Left colon (tissue), 2 donors: Measurements from ENCODE around the gene YES1. TPM values are rescaled to one million over a fixed set of nuclear protein-coding genes. Genes with fewer than 3 reads are reported as not detected.
"Not testable (repeated sequence)": the region's sequence is repeated elsewhere in the genome, so short reads cannot be mapped to it uniquely, and the experiment has no call there.

ENCODE experiments used
- ATAC-seq: fragments of 200-7000 bp; cut with Tn5 transposase; one replicate; pipeline ENCODE4 v1.9.1; 2020; ENCODE audit warnings: mild to moderate bottlenecking, moderate library complexity
- DNase-seq, 2 donors: peaks; one replicate each; pipeline ENCODE4 v3.0.0-alpha.2; 2020
- intact Hi-C, 2 donors: fragments of 100-400 bp; cut with DNase I in 1 of 2; cut with micrococcal nuclease in 1 of 2; formaldehyde crosslinking; loops; one replicate each; pipeline versions ENCODE4 v1.11.2 to v1.14.0; 2022; cut with DNase I, micrococcal nuclease
- total RNA-seq, 2 donors: library from RNA; stranded (reverse); fragmentation: NEBNext Ultra II Directional; extraction: Animal tissue kit (Norgen Biotek cat#: 25700); gene quantifications; one replicate each; pipeline ENCODE4 v1.2.1, GENCODE V29; 2021
- donor health status: DM: no; HTN: no; CAD: no.
- donor health status: DM: yes; HTN: yes; CAD: no.

Gene YES1
- total RNA-seq, 2 donors from 2014 or later: 64.7 to 74.6 TPM

DNA sequence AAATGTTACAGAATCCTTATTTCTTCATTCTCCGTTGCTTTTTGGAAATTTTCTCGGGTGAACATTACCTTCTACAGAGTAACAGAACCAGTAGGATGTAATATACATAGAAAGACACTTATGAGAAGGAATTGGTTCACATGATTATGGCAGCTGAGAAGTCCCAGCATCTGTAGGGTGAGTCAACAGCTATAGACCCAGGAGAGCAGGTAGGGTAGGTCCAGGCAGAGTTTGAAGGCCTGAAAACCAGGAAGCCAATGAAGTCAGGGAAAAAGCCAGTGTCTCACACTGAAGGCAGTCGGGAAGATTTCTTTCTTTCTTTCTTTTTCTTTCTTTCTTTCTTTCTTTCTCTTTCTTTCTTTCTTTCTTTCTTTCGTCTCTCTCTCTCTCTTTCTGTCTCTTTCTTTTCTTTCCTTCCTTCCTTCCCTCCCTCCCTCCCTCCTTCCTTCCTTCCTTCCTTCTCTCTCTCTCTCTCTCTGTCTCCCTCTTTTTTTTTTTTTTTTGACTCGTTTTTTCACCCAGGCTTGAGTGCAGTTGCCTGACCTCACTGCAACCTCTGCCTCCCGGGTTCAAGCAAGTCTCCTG lies 15.1 kb upstream of the YES1 start:
- intact Hi-C loops: no loop called here
- no peak for ATAC-seq

DNA sequence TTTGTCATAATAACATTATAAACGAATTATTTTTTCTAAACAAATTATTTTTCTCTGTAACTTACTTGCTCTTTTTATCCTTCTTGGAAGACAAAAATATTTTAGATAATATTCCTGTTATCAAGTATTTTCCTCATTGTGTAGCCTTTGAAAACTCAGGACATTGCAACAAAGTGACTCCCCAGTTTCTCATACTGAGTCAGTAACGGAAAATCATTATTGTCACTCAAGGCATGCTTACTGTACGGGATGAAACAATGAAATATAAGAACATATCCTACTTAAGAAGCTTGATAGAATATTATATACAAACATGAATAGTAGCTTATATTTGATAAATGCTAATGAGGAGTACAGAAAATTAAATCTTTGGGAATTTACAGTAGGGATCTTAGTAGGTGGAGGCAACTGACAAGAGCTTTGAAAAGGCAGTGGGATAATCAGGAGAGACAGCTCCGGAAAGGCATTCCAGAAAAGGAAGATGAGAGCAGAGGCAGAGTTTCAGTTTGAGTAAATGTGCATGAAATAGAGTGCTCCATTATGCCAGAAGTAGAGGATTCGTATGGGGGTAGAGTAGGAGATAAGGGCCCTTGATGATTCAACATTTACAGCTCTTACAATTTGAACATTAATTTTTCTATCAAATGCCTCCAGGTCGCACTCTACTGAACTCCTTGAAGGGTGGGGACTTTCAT lies 14.0 kb upstream of the YES1 start:
- DNase-seq (no peak), ATAC-seq (no peak)
- intact Hi-C loops: no loop called here

More for the DNA sequence above, 15.1 kb upstream of the YES1 start:
- no peak for DNase-seq

DNA sequence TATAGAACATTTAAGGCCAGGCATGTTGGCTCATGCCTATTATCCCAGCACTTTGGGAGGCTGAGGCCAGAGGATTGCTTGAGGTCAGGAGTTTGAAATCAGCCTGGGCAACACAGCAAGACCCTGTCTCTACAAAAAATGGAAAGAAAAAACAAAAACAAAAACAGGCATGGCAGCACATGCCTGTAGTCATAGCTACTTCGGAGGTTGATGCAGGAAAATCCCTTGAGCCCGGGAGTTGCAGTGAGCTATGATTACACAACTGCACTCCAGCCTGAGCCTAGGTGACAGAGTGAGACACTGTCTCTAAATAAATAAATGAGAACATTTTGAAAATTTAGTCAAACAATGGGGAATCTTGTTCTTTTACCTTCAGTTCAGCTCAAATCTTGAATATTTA lies 12.1 kb upstream of the YES1 start:
- no peak for ATAC-seq
- no peak for DNase-seq
- intact Hi-C loops: no loop called here

DNA sequence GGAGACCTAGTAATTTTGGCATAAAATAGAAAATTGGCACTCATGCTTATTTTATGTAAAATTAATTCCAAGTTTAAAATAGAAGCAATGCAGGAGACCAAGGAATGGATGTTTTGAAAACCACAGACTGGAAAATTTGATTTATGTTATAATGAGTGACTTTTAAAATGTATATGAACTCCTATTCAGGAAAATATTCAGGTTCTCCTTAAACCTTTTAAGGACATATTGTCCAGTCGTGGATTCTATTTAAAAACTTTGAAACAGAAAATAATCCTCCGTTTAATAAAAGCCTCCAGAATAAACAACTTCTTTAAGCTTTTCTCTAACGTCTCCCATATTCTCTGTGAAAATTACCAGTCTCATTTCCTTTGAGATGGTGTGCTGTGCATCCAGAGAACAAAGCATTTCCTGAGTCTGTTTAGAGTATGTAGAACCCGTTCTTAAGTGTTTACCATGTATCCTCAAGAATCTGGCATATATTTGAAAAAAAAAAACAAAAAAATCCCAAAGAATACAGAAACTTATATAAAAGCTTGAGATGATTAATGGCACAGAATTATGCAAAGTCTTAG lies 8.6 kb upstream of the YES1 start:
- intact Hi-C loops: no loop called here
- ATAC-seq (no peak), DNase-seq (no peak)

DNA sequence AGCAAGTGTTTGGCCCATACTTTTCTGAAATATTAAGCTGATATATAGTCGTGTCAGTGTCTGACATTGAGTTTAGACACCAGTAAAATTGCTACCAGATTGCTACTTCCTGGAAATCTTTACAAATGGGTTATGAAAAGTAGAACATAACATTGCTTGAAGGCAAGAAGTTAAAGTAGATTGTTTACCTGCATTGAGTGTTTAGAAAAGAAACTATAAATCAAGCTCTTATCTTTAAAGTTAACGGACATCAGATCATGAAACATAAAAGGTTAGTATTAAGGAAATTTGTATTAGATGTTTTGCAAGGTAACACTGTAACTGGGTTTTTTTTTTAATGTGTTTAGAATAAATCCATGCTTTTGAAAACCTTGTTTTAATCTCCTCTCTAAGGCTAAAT lies 4.8 kb upstream of the YES1 start:
- ATAC-seq: no peak

DNA sequence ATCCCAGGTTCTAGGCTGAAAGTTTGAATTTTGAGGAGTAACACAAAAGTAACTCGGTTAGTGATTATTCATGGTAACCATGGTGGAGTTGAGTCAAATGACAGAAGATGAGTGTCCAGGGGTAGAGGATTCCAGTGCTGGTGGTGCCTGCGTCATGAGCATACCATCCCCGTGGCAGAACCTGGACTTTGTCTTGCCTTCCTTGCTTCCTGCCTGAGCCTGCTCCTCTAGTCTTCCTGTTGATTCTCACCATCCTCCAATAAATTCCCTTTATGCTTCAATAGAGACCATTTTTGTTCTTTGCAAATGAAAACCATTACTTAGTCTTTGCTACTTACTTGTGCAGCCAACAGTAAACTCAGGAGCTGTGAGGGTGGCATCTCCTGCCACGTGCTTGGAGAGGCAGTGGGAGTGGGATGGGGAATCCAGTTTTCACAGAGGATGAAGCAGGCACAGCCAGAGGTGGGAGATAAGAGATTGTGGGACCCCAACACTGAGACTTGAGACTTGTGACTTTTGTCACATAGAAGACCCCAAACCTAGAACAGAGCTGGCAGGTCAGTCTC lies 4.1 kb upstream of the YES1 start:
- intact Hi-C loops: no loop called here
- ATAC-seq (no peak), DNase-seq (no peak)

More for the DNA sequence above, 4.8 kb upstream of the YES1 start:
- DNase-seq: no peak
- intact Hi-C loops: no loop called here

DNA sequence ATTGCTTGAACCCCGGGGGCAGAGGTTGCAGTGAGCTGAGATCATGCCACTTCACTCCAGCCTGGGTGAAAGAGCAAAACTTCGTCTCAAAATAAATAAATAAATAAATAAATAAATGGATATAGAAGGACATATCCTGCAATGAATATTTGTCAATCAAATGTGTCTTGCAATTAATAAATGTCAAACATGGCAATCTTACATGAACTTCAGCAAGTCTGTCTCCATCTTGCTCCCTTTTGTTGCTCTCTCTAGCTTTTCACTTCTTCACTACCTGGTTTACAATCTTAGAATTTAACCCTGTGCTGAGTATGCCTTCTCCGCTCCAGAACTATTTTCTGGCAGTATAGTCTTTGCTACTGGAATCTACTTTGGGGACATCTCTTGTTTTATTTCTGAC lies 3.3 kb upstream of the YES1 start:
- intact Hi-C loops: no loop called here
- no peak for DNase-seq
- ATAC-seq: no peak

DNA sequence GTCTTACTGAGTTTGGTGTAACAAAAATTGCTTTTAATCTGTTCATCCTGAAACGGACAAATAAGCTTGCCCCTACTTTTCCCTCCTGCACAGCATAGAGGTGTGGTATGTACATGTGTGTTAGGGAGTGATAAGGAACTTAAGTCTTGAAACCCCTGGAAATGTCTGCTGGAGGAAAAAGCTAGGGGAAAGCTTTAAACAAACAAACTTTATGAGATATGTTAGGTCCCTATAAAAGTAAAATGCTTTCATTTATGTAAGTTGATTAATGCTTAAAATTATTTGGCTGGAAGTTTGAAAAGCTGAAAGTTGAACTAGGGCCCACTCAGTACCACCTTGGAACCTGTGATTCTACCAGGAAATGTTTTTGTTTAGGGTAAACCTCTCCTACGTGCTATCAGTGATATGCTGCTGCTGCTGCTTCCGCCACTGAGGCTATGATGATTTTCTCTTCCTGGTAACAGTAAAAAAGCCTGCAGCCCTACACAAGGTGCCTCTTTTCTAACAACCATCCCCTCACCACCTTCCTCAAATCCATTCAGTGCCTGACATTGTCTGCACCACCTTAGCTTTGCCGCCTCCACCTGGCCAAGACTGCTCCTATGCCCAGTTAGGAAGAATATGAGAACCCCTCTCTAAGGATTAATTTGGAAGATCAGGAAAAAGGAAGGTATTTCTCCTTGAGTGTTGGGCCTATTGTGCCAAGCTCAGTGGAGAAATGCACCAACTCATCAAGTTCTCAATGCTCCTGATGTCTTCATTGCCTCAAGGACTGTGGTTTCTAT lies 2.5 kb upstream of the YES1 start:
- DNase-seq (peak; percentile 12 to 38), ATAC-seq (peak; percentile 11)
- intact Hi-C loops: no loop called here

DNA sequence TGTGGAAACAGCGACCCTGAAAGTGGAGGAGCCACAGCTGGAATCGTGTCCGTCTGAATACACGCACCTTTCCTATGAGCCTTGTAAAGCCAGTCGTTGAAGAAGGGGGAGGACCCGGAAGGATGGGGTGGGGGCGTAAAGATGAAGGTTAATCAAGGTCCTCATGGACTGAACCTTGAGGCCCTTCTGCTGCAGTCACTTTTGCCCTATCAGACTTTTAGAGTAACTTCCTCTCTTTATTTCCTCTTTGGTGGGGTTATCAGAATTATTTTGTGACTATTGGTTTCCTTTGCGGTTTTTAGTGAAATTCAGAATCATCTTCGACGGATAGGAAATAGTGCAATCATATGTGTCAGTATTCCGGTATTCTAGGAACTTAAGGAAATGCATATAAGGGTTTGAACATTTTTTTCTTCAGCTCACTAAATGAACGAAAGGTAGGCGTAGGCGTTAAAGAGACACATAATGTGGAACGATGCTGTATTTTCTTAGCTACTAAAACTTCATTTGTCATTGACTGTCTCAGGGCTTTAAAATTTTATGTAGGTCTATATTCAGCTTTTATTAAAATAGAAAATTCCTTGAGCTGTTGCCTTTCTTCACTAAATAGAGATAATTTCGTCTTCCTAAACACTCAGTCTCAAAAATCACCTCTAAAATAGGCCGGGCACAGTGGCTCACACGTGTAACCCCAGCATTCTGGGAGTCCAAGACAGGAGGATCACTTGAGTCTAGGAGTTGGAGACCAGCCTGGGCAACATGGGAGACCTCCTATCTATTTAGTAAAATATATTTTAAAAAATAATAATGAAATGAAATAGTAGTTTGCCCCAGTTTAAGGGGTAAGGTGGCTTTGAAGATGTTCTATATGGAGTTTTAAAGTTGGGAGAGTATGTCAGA lies 1.4 kb upstream of the YES1 start:
- DNase-seq (no peak), ATAC-seq (no peak)
- intact Hi-C loops: no loop called here

DNA sequence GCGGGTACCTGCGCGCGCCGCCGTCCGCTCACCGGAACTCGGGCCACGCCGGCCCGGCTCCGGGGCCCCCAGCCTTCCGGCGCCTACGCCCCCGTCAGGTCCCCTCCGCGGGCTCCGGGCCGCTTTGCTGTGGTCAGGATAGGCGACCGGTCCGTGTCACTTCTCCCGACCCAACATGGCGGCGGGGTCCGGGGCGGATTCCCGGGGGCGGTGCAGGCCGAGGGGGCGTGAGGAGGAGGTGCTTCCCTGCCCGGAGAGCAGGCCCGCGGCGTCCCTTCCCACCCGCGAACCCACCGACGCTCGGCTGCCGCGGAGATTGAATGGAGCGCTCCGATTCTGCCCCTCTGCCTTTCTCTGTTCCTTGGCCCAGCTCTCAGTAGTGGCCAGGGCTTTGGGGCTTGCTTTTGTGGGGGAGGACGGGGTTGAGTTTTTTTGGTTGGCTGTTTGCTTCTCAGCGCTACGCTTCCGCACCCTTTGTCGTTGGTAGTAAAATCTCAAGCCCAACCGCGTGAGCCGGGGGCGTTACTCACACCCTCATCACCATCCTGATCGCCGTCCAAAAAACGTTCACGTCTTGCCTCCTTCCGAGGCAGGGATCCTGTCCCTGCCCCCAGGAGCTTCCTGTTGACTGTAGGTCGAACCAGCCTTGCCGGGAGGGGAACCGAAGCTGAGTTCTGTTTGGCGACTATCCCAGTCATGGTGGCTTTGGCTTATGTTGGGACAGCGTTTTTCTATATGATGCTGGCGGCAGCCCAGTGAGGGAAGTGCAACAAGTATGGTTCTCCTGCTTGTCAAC lies 532 bp upstream of the YES1 start:
- DNase-seq: peak; percentile 83 to 84
- intact Hi-C loops: no loop called here

DNA sequence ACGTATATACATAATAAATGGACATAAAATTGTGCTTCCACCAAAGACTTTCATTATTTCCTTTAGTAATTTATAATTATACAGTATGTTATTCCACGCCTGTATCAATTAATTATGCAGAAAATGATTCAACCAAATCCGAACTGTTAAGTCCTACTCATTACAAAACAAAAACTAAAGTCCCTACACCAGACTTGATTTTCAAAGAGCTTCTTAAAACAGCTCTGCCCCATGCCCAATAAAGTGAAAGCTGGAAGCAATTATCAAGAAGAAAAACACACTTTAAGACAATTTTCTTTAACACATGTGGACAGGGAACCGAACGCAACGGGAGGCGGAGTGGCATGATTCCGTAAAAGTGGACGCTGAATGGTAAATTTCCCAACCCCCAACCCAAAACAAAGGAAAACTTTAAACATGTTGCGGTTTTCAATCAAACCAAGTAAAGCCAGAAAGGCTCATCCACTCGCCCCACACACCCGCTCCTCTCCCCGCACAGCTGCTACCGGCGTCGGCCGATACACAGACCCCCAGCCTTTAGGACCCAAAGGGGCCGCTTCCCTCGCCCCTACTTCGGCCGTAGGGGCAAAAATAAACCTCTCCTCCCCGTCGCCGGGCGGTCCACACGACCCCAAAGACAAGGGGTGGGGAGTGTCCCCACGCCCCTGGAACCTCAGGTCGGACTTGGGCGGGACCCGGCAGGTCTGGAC lies 705 bp downstream of the YES1 start:
- DNase-seq: no peak
- ATAC-seq: peak; percentile 2
- intact Hi-C loops: no loop called here

More for the DNA sequence above, 532 bp upstream of the YES1 start:
- ATAC-seq: peak; percentile 73

DNA sequence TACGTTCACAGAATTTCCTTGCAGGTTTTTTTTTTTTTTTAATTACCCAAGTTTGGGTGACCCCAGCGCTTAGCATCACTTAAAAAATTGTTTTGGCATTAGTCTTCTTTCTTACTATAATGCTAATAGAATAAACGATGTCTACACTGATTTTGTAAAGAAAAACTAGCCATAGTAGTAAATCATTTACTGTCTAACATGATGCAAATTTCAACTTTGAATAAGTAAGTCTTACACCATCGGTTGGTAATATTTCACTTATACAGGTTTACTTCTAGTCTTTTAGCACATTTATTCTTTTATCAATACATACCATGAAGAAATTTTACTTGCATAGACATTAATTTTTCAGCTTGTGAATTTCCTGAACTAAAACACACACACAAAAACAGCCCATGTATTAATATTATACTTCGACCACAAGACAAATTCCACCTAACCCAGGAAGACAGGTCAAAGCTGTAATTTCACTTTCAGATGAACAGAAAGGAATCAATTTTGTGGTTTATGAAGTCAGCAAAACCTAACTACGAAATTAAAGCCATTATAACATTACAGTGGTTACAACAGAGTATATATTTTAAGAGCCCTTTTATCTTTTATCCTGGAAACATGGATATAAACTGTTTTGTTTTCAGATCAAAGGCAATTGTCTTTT lies 1.9 kb downstream of the YES1 start:
- ATAC-seq: no peak
- DNase-seq: no peak
- intact Hi-C loops: no loop called here

DNA sequence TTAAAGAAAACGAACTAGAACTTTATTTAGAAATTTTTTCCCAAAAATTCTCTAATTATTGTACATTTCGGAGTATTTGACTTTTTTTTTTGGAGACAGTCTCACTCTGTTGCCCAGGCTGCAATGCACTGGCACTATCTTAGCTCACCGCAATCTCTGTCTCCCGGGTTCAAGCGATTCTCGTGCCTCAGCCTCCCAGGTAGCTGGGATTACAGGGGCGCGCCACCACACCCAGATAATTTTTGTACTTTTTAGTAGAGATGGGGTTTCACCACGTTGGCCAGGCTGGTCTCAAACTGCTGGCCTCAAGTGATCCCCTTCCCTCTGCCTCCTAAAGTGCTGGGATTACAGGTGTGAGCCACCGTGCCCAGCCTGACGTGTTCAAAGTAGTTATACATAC lies 2.8 kb downstream of the YES1 start:
- intact Hi-C loops, DNase-seq: not testable (repeated sequence)

DNA sequence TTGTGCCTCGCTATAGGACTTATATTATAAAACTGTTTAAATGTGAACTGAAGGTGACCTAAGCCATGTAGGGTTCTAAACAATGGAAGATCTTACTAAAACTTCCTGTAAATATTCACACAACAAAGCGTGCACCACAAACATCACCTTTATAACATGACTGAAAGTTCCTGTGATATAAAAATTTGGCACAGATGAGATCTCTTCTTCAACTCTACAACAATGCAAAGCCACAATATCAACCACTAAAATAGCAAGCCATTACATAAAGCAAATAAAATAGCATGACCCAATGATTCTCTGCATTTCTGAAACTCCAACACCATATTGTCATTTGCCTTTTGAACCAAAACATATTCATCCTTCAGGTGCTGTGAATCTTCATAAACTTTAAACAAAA lies 3.5 kb downstream of the YES1 start:
- intact Hi-C loops: no loop called here

More for the DNA sequence above, 2.8 kb downstream of the YES1 start:
- ATAC-seq: not testable (repeated sequence)

DNA sequence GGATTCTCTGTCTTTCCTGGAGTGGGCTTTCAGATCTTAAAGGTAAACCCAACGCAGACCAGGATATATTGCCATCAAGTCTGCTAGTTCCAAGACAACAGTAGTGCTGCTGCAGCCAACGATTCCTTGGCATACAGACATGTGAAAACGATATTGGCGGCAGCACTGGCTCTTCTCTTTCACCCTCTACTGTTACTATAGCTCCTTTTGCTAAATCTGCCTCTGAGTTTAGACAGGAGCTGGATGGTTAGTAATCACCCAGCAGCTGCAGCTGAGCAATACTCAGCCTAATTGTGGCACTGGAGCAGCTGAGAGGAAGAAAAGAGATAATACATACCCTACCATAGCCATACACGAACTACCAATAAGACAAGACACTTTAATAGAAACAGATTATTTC lies 4.0 kb downstream of the YES1 start:
- intact Hi-C loops: no loop called here
- ATAC-seq: no peak
- DNase-seq: no peak

More for the DNA sequence above, 3.5 kb downstream of the YES1 start:
- ATAC-seq (no peak), DNase-seq (no peak)

DNA sequence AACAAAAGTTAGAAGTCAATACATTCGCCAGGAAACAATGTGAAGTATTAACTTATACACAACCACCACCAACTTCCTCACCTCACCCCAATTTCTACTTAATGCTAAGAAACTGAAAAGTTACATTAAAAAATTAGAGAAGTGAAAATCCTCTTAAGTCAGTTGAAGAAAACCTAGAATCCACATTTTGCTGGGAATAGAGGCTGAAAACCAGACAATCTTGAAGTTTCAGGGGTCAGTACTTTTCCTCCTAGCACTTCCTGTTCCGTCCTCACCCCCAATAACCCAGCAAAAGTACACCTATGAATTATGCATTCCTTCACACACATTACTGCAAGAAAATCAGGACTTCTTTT lies 6.3 kb downstream of the YES1 start:
- ATAC-seq (no peak), DNase-seq (no peak)
- intact Hi-C loops: no loop called here
